Retinal pigment epithelial cell (primary cell): ENCODE measurements around the gene SPRR4.

ENCODE experiments used
- DNase-seq: peaks from one replicate; pipeline ENCODE4 v3.0.0-alpha.2; 2010; ENCODE audit warnings: low read depth
- H3K4me3 ChIP-seq: 2 replicates; pipeline ENCODE4 v1.5.1; 2011; ENCODE audit warnings: mild to moderate bottlenecking, low read length, control low read depth, moderate library complexity
- TF ChIP-seq, protein P1 (sequence below): conservative IDR thresholded peaks from 2 replicates; pipeline ENCODE4 v1.5.1; 2011; ENCODE audit warnings: low read depth, low read length, control low read depth, inconsistent platforms

The SPRR4 gene

DNA sequence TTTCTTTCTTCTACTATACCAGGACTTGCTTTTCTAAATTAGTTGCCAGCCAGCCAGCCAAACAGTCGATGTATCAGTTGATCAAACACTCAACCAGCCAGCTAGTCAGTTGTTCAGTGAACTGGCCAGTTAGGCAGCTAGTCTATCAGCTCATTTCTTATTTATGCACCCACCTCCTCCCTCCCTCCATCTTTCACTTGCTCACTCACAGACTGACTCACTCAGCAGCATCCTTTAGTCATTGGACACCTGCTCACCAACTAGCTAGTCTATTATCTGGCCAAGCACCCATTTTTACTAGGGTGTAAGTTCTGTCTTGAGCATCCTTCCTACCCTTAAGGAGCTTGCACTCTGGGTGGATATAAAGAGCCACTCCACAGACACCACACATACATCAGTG, 5.9 kb upstream of the SPRR4 start:
- H3K4me3 ChIP-seq, result no peak overlapping the region
- TF ChIP-seq, protein P1, sequence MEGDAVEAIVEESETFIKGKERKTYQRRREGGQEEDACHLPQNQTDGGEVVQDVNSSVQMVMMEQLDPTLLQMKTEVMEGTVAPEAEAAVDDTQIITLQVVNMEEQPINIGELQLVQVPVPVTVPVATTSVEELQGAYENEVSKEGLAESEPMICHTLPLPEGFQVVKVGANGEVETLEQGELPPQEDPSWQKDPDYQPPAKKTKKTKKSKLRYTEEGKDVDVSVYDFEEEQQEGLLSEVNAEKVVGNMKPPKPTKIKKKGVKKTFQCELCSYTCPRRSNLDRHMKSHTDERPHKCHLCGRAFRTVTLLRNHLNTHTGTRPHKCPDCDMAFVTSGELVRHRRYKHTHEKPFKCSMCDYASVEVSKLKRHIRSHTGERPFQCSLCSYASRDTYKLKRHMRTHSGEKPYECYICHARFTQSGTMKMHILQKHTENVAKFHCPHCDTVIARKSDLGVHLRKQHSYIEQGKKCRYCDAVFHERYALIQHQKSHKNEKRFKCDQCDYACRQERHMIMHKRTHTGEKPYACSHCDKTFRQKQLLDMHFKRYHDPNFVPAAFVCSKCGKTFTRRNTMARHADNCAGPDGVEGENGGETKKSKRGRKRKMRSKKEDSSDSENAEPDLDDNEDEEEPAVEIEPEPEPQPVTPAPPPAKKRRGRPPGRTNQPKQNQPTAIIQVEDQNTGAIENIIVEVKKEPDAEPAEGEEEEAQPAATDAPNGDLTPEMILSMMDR, result no peak
- DNase-seq, result no peak

DNA sequence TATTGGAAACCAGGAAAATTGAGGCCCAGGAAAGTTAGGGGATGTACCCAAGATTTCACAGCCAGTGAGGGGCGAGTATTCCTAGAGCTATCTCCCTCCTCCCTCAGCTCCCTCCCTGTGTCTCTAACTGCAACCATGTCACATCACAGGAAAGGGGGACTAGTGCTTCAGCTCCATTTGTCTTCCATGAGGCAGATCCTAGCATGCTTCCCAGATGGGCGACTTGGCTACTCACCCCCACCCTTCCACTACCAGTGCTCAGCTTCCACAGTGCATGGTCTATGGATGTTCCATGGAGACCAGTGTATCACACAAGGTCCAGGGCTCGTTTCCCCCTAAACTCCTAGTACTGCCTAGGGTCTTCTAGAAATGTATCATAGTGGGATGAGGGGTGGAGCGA, 4.6 kb upstream of the SPRR4 start:
- TF ChIP-seq, protein P1, result no peak
- no peak overlapping the region for H3K4me3 ChIP-seq
- no peak for DNase-seq

DNA sequence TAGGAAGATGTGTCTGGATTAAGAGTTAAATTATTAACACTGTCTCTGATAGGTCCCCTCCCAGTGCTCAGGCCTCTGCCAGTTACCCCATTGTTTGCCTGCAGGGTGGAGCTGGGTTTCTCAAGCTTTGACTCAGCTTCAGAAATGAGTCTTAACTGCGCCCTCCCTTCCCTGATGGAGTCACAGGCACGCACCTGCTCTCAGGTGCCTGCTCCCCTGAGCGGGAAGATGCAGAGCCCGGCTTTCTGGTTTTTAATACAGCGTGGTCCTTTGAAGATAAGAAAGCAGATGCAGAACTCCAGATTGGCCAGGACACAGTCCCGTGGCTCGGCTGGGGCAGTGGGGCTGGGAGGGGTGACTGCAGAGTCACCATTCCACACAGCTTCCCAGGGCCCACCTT, 3.2 kb upstream of the SPRR4 start:
- no peak overlapping the region for H3K4me3 ChIP-seq
- TF ChIP-seq, protein P1, result no peak
- no peak for DNase-seq

DNA sequence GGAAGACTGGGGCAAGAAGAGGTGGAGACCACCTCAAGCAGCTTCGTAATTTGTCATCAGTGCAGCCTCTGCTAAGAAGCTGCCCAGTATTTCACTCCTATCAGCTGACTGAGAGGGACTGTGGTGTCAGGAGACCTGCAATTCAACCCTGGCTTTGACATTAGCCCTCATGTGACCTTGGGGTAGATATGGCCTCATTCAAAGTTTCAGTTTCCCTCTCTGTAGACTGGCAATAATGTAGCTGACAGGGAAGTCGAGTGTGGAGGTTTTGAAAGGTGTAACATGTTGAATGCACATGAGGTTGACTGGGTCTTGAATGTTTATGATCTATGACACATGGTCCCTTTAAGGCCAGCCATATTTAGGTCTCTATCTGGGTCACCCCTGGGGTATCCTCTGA, 2.2 kb upstream of the SPRR4 start:
- TF ChIP-seq, protein P1, result no peak
- H3K4me3 ChIP-seq, result no peak overlapping the region
- no peak for DNase-seq

DNA sequence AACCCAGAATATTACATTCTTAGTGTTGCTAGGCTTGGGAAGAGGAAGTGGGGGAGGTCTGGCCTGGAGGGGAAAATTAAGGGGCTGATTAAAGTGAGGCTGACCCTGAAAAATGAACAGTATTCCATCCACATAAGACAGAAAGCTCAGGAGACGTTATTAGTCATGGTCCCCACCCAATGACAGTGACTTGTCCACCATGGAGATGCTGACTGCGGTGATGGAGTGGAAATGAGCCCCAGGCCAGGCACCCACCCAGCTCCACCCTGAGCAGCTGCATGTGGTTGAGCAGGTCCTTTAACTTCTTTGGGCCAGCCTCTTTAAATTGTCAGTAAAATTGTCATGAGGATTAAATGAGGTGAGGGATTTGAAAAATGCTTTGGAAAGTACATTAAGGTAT, 1.4 kb upstream of the SPRR4 start:
- no peak overlapping the region for H3K4me3 ChIP-seq
- no peak for DNase-seq
- TF ChIP-seq, protein P1, result no peak

DNA sequence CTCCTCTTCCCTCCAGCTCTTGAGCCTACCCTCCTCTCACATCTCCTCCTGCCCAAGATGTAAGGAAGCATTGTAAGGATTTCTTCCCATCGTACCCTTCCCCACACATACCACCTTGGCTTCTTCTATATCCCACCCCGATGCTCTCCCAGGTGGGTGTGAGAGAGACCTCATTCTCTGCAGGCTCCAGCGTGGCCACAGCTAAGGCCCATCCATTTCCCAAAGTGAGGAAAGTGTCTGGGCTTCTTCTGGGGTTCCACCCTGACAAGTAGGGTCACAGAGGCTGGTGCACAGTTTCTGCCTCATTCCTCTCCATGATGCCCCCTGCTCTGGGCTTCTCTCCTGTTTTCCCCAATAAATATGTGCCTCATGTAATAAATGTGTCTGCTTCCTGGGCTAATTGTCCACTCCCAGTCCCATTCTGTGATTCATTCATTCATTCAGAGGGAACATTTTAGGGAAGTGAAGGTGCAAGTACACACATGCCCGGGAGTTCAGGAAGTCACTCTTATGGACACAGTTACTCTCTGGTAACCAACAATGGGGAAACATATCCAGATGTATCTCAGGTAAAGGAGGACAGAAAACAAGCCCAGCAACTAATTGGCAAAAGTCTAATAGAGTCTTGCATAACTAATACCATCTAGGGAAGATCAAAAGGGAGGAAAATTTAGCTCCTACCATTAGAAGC, 1.9 kb downstream of the SPRR4 start:
- no peak overlapping the region for H3K4me3 ChIP-seq
- TF ChIP-seq, protein P1, result no peak
- no peak for DNase-seq

DNA sequence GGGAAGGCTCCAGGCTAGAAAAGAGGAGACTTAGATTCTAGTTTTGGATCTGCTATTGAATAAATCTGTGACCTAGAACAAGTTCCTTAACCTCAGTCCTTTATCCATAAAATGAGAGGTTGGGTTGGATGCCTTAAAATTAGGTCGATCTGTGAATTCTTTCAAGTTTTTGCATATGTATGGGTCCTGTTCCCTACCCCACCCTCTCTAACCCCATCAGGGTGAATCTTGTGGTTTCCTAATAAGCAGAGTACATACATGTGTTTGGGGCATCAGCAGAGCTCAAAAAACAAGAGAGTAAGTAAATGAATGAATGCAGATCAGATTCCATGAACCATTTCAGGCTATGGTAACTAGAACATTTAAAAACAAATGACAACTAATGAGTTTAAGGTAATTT, 6.2 kb downstream of the SPRR4 start:
- TF ChIP-seq, protein P1, result no peak
- H3K4me3 ChIP-seq, result no peak overlapping the region
- no peak for DNase-seq
